ENCODE measurements around the gene SLC17A7. TPM values are rescaled to one million over a fixed set of nuclear protein-coding genes. Genes with fewer than 3 reads are reported as not detected.

SLC17A7 gene
- total and polyA plus RNA-seq, 2 of the 13 experiments (the other 11 are each of a cell fraction or from before 2014, with no cell fraction given), result 0.32 TPM; not detected in 1

DNA sequence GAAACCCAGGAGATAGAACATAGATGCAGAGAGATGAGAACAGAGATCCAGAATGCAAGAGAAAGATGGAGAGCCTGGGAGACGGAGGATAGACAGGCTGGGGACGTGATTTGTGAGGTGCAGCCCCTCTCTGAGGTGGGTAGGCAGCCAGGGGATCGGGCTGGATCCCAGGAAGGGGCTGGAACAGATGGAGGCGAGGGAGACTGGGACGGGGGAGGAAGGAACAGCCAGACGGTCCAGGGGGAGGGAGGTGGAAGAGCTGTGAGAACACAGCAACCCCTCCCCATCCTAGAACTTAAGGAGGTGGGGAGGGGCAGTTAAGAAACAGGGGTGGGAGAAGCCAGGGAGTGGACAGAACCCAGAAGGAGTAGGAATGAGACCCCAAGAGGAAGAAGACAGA, 3.1 kb downstream of the SLC17A7 start (continued):
- TF ChIP-seq, protein P1, sequence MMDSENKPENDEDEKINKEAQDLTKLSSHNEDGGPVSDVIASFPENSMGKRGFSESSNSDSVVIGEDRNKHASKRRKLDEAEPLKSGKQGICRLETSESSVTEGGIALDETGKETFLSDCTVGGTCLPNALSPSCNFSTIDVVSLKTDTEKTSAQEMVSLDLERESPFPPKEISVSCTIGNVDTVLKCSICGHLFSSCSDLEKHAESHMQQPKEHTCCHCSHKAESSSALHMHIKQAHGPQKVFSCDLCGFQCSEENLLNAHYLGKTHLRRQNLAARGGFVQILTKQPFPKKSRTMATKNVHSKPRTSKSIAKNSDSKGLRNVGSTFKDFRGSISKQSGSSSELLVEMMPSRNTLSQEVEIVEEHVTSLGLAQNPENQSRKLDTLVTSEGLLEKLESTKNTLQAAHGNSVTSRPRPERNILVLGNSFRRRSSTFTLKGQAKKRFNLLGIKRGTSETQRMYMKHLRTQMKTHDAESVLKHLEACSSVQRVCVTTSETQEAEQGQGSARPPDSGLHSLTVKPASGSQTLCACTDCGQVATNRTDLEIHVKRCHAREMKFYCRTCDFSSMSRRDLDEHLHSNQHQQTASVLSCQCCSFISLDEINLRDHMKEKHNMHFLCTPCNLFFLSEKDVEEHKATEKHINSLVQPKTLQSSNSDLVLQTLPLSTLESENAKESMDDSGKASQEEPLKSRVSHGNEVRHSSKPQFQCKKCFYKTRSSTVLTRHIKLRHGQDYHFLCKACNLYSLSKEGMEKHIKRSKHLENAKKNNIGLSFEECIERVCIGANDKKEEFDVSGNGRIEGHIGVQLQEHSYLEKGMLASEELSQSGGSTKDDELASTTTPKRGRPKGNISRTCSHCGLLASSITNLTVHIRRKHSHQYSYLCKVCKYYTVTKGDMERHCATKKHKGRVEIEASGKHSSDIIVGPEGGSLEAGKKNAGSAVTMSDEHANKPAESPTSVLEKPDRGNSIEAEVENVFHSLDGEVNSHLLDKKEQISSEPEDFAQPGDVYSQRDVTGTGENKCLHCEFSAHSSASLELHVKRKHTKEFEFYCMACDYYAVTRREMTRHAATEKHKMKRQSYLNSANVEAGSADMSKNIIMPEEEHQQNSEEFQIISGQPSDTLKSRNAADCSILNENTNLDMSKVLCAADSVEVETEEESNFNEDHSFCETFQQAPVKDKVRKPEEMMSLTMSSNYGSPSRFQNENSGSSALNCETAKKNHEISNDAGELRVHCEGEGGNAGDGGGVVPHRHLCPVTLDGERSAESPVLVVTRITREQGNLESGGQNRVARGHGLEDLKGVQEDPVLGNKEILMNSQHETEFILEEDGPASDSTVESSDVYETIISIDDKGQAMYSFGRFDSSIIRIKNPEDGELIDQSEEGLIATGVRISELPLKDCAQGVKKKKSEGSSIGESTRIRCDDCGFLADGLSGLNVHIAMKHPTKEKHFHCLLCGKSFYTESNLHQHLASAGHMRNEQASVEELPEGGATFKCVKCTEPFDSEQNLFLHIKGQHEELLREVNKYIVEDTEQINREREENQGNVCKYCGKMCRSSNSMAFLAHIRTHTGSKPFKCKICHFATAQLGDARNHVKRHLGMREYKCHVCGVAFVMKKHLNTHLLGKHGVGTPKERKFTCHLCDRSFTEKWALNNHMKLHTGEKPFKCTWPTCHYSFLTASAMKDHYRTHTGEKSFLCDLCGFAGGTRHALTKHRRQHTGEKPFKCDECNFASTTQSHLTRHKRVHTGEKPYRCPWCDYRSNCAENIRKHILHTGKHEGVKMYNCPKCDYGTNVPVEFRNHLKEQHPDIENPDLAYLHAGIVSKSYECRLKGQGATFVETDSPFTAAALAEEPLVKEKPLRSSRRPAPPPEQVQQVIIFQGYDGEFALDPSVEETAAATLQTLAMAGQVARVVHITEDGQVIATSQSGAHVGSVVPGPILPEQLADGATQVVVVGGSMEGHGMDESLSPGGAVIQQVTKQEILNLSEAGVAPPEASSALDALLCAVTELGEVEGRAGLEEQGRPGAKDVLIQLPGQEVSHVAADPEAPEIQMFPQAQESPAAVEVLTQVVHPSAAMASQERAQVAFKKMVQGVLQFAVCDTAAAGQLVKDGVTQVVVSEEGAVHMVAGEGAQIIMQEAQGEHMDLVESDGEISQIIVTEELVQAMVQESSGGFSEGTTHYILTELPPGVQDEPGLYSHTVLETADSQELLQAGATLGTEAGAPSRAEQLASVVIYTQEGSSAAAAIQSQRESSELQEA (CRISPR knock-in tag; IDR thresholded peaks at IDR 0.05; ENCODE audit: not compliant biosample characterization), result no peak
- TF ChIP-seq, protein P2, sequence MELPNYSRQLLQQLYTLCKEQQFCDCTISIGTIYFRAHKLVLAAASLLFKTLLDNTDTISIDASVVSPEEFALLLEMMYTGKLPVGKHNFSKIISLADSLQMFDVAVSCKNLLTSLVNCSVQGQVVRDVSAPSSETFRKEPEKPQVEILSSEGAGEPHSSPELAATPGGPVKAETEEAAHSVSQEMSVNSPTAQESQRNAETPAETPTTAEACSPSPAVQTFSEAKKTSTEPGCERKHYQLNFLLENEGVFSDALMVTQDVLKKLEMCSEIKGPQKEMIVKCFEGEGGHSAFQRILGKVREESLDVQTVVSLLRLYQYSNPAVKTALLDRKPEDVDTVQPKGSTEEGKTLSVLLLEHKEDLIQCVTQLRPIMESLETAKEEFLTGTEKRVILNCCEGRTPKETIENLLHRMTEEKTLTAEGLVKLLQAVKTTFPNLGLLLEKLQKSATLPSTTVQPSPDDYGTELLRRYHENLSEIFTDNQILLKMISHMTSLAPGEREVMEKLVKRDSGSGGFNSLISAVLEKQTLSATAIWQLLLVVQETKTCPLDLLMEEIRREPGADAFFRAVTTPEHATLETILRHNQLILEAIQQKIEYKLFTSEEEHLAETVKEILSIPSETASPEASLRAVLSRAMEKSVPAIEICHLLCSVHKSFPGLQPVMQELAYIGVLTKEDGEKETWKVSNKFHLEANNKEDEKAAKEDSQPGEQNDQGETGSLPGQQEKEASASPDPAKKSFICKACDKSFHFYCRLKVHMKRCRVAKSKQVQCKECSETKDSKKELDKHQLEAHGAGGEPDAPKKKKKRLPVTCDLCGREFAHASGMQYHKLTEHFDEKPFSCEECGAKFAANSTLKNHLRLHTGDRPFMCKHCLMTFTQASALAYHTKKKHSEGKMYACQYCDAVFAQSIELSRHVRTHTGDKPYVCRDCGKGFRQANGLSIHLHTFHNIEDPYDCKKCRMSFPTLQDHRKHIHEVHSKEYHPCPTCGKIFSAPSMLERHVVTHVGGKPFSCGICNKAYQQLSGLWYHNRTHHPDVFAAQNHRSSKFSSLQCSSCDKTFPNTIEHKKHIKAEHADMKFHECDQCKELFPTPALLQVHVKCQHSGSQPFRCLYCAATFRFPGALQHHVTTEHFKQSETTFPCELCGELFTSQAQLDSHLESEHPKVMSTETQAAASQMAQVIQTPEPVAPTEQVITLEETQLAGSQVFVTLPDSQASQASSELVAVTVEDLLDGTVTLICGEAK (IDR thresholded peaks at IDR 0.05), result no peak
- TF ChIP-seq, protein P2 (CRISPR knock-in tag; IDR thresholded peaks at IDR 0.05), result no peak
- TF ChIP-seq ZNF644 (CRISPR knock-in tag; IDR thresholded peaks at IDR 0.05; ENCODE audit: low read depth), result no peak
- TF ChIP-seq, protein P3, sequence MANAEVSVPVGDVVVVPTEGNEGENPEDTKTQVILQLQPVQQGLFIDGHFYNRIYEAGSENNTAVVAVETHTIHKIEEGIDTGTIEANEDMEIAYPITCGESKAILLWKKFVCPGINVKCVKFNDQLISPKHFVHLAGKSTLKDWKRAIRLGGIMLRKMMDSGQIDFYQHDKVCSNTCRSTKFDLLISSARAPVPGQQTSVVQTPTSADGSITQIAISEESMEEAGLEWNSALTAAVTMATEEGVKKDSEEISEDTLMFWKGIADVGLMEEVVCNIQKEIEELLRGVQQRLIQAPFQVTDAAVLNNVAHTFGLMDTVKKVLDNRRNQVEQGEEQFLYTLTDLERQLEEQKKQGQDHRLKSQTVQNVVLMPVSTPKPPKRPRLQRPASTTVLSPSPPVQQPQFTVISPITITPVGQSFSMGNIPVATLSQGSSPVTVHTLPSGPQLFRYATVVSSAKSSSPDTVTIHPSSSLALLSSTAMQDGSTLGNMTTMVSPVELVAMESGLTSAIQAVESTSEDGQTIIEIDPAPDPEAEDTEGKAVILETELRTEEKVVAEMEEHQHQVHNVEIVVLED (CRISPR knock-in tag; IDR thresholded peaks at IDR 0.05; ENCODE audit: borderline replicate concordance), result no peak
- TF ChIP-seq ZNF10 (CRISPR knock-in tag; IDR thresholded peaks at IDR 0.05; ENCODE audit: borderline replicate concordance, low read depth), result no peak
